RWPE2 (cell line): ENCODE data around the gene TNRC6B.
A peak's percentile ranks its signal among the peaks of the same experiment; 100 is the strongest.

Source experiments
- ATAC-seq: fragments of 200-7000 bp; cut with Tn5 transposase; 3 replicates; pipeline ENCODE4 v1.9.1; 2021; ENCODE audit warnings: low read depth
- DNase-seq: peaks from one replicate; pipeline ENCODE4 v3.0.0-alpha.2; 2020; ENCODE audit warnings: low spot score
- H3K27ac ChIP-seq: fragments of 450-650 bp; 2 replicates; pipeline ENCODE4 v1.5.1; 2017; ENCODE audit warnings: mild to moderate bottlenecking; ENCODE audit not compliant: poor library complexity, severe bottlenecking
- H3K27me3 ChIP-seq: fragments of 250-450 bp; sonication (Bioruptor Pico); 2 replicates; pipeline ENCODE4 v1.5.1; 2021; ENCODE audit warnings: mild to moderate bottlenecking, moderate library complexity; ENCODE audit not compliant: insufficient read depth, poor library complexity, severe bottlenecking
- H3K36me3 ChIP-seq: fragments of 250-450 bp; sonication (Bioruptor Pico); 2 replicates; pipeline ENCODE4 v1.5.1; 2020; ENCODE audit warnings: low read depth, mild to moderate bottlenecking, moderate library complexity
- H3K4me1 ChIP-seq: fragments of 250-450 bp; sonication (Bioruptor Pico); 2 replicates; pipeline ENCODE4 v1.5.1; 2021; ENCODE audit warnings: mild to moderate bottlenecking, moderate library complexity; ENCODE audit not compliant: insufficient read depth, poor library complexity, severe bottlenecking
- H3K4me3 ChIP-seq: fragments of 250-450 bp; sonication (Bioruptor Pico); 2 replicates; pipeline ENCODE4 v1.5.1; 2021; ENCODE audit warnings: mild to moderate bottlenecking, moderate library complexity; ENCODE audit not compliant: severe bottlenecking
- H3K9me3 ChIP-seq: fragments of 250-450 bp; sonication (Bioruptor Pico); 2 replicates; pipeline ENCODE4 v1.5.1; 2021; ENCODE audit warnings: mild to moderate bottlenecking, moderate library complexity; ENCODE audit not compliant: severe bottlenecking
- CTCF ChIP-seq: fragments of 450-650 bp; IDR thresholded peaks from one replicate; pipeline ENCODE4 v1.5.1; 2017; ENCODE audit warnings: mild to moderate bottlenecking, moderate library complexity; ENCODE audit not compliant: poor library complexity, severe bottlenecking

TNRC6B gene

DNA sequence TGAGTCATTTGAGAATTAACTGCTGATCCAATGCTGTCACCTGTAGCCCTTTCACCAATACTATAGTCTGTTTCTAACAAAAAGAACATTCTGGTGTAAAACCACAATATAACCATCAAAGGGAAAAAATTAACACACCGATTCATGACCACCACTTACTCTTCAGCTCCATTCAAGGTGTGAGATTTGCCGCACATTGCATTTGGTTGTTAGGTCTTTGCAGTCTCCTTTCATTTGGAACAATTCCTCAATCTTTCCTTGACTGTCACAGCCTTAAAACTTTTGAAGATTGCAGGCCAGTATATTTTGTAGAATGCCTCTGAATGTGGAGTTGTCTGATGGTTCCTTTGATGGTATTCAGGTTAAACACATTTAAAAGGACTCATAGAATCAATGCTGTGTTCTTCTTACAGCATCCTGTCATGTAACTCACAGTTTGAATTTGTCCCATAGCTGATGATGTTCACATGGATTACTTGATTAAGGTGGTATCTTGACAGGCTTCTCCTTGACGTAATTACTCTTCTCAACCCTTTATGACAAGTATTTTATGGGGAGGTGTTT lies 63.6 kb downstream of the TNRC6B start:
- H3K4me3 ChIP-seq: no peak overlapping the region
- no peaks in the 10 kb centered on the region for H3K27me3 ChIP-seq
- peaks cover 44% of the 10 kb centered on the region for H3K4me1 ChIP-seq
- no peak for TF ChIP-seq CTCF
- no peaks in the 10 kb centered on the region for H3K9me3 ChIP-seq
- DNase-seq: no peak
- 0 out of 2 replicates have a peak, but pooled peaks cover 9% of the 10 kb centered on the region for H3K36me3 ChIP-seq
- peak overlapping the region; percentile 85 for H3K27ac ChIP-seq
- ATAC-seq: no peak

- no peak overlapping the region for H3K27ac ChIP-seq
- no peaks in the 10 kb centered on the region for H3K9me3 ChIP-seq
- no peak for DNase-seq
- no peak for ATAC-seq
- H3K27me3 ChIP-seq: no peaks in the 10 kb centered on the region
- H3K4me1 ChIP-seq: peaks cover 32% of the 10 kb centered on the region
- no peak overlapping the region for H3K4me3 ChIP-seq
- no peak for TF ChIP-seq CTCF
- H3K36me3 ChIP-seq: 0 out of 2 replicates have a peak, but pooled peaks cover 15% of the 10 kb centered on the region
Observed at GRCh38 chr22:40243891-40244290, 66.2 kb downstream of the TNRC6B start.

- Histone ChIP-seq H3K4me3 (no peak overlapping the region), H3K27ac (no peak overlapping the region), H3K9me3 (no peaks in the 10 kb centered on the region), H3K27me3 (no peaks in the 10 kb centered on the region), H3K4me1 (peaks cover 25% of the 10 kb centered on the region), H3K36me3 (0 out of 2 replicates have a peak, but pooled peaks cover 16% of the 10 kb centered on the region)
- ATAC-seq: no peak
- TF ChIP-seq CTCF: no peak
- no peak for DNase-seq
Observed at GRCh38 chr22:40244586-40244985, 66.9 kb downstream of the TNRC6B start.

GRCh38 chr22:40247976-40248375 lies 70.3 kb downstream of the TNRC6B start:
- Histone ChIP-seq H3K27ac (no peak overlapping the region), H3K27me3 (no peaks in the 10 kb centered on the region), H3K36me3 (0 out of 2 replicates have a peak, but pooled peaks cover 16% of the 10 kb centered on the region), H3K9me3 (no peaks in the 10 kb centered on the region), H3K4me3 (no peak overlapping the region), H3K4me1 (peaks cover 3% of the 10 kb centered on the region)
- ATAC-seq: no peak
- TF ChIP-seq CTCF: no peak
- DNase-seq: no peak

- TF ChIP-seq CTCF: no peak
- H3K4me1 ChIP-seq: peaks cover 7% of the 10 kb centered on the region
- no peak overlapping the region for H3K4me3 ChIP-seq
- no peaks in the 10 kb centered on the region for H3K27me3 ChIP-seq
- no peak overlapping the region for H3K27ac ChIP-seq
- H3K36me3 ChIP-seq: 0 out of 2 replicates have a peak, but pooled peaks cover 16% of the 10 kb centered on the region
- no peaks in the 10 kb centered on the region for H3K9me3 ChIP-seq
- DNase-seq (no peak), ATAC-seq (no peak)
Observed at GRCh38 chr22:40249286-40249685, 71.6 kb downstream of the TNRC6B start.
